K562 (cell line): ENCODE measurements around the gene SDHAF1. TPM values are rescaled to one million over a fixed set of nuclear protein-coding genes. Genes with fewer than 3 reads are reported as not detected.

Experiments used
- ATAC-seq: fragments of 200-7000 bp; cut with Tn5 transposase; 3 replicates; pipeline ENCODE4 v1.9.1; 2020; ENCODE audit warnings: moderate library complexity
- BruUV-seq: library from RNA; stranded (reverse); fragments of 400-500 nt; replicated peaks from 2 replicates; lab custom pipeline; 2021; lab: Mats Ljungman, UMichigan
- CTCF ChIA-PET: fragments of 300-600 bp; formaldehyde crosslinking; extraction: SDS; loops from one replicate; lab custom pipeline; 2021; ENCODE audit warnings: low intra/inter-chr PET ratio; lab: Yijun Ruan, JAX
- POLR2A ChIA-PET: fragments of 300-600, 350-650 bp; sonication (Branson Sonifier 250); formaldehyde crosslinking; extraction: SDS; loops from one replicate; lab custom pipeline; 2021; ENCODE audit warnings: antibody characterized with exemption, inconsistent platforms; lab: Yijun Ruan, JAX
- DNase-seq, 4 experiments: peaks; one replicate each; pipeline versions ENCODE4 v3.0.0 to v3.0.0-alpha.2; 2011 to 2018; ENCODE audit warnings: low spot score in 3 of 4, mixed read lengths in 3 of 4; ENCODE audit errors: extremely low read depth in 1 of 4
- FAIRE-seq: peaks from 2 replicates; lab custom pipeline; 2011; peaks lifted over from hg19 to GRCh38; lab: Jason Lieb, UNC
- H2AFZ ChIP-seq: 2 replicates; pipeline ENCODE4 v1.6.0; 2011; ENCODE audit warnings: low read depth, low read length, control low read depth, inconsistent platforms
- H3K27ac ChIP-seq: fragments of 200-600 bp; 3 replicates; pipeline ENCODE4 v1.8.0; 2011; ENCODE audit warnings: low read depth, mild to moderate bottlenecking, control low read depth, inconsistent platforms, low read length, moderate library complexity, mixed read lengths; ENCODE audit errors: extremely low read depth
- H3K27me3 ChIP-seq, 2 experiments: fragments of 300-600 bp in 1 of 2; 2 replicates in 1 of 2; 3 replicates in 1 of 2; pipeline versions ENCODE4 v1.6.0 to v1.8.0; 2011; ENCODE audit warnings: inconsistent platforms in 2 of 2, low read length in 2 of 2, mild to moderate bottlenecking in 1 of 2, mixed read lengths in 1 of 2, moderate library complexity in 1 of 2; ENCODE audit not compliant: control insufficient read depth in 2 of 2, insufficient read depth in 2 of 2
- H3K36me3 ChIP-seq: fragments of 300-600 bp; 3 replicates; pipeline ENCODE4 v1.8.0; 2011; ENCODE audit warnings: mild to moderate bottlenecking, low read length, inconsistent platforms; ENCODE audit not compliant: control insufficient read depth, insufficient read depth
- H3K4me1 ChIP-seq, 2 experiments: fragments of 200-600 bp in 1 of 2; replicated peaks in 1 of 2; 2 replicates in 1 of 2; 3 replicates in 1 of 2; pipeline versions ENCODE4 v1.5.1 to v1.8.0; 2011; ENCODE audit warnings: inconsistent platforms in 2 of 2, low read length in 2 of 2, mild to moderate bottlenecking in 1 of 2, mixed read lengths in 1 of 2, moderate library complexity in 1 of 2; ENCODE audit not compliant: control insufficient read depth in 2 of 2, insufficient read depth in 2 of 2
- H3K4me2 ChIP-seq: 2 replicates; pipeline ENCODE4 v1.6.1; 2011; ENCODE audit warnings: low read length, control low read depth, inconsistent platforms, mixed read lengths; ENCODE audit not compliant: insufficient read depth
- H3K4me3 ChIP-seq: fragments of 200-600 bp; sonication (generic), shearing (Covaris generic); 2 replicates; pipeline ENCODE4 v1.5.1; 2016; ENCODE audit warnings: control low read depth, inconsistent platforms
- H3K79me2 ChIP-seq: fragments of 200-600 bp; 3 replicates; pipeline ENCODE4 v1.8.0; 2011; ENCODE audit warnings: low read length, inconsistent platforms; ENCODE audit not compliant: control insufficient read depth, insufficient read depth
- H3K9ac ChIP-seq, 2 experiments: 2 replicates each; pipeline versions ENCODE4 v1.6.0 to v1.6.1; 2011; ENCODE audit warnings: low read depth in 2 of 2, low read length in 2 of 2, control low read depth in 1 of 2, inconsistent platforms in 1 of 2, mild to moderate bottlenecking in 1 of 2, mixed read lengths in 1 of 2; ENCODE audit not compliant: insufficient read depth in 1 of 2
- H3K9me1 ChIP-seq: one replicate; pipeline ENCODE4 v1.6.0; 2011; ENCODE audit warnings: inconsistent platforms, mild to moderate bottlenecking, low read length, moderate library complexity; ENCODE audit not compliant: control insufficient read depth, insufficient read depth
- H3K9me3 ChIP-seq: replicated peaks from 2 replicates; pipeline ENCODE4 v1.5.1; 2011; ENCODE audit warnings: low read depth, low read length, inconsistent platforms; ENCODE audit not compliant: control insufficient read depth, insufficient read depth
- H4K20me1 ChIP-seq: replicated peaks from 2 replicates; pipeline ENCODE4 v1.6.1; 2011; ENCODE audit warnings: low read length, inconsistent platforms, mixed read lengths; ENCODE audit not compliant: control insufficient read depth, insufficient read depth
- ARHGAP35 ChIP-seq: fragments of 450-650 bp; IDR thresholded peaks from 2 replicates; pipeline ENCODE4 v1.6.1; 2018; ENCODE audit not compliant: partially characterized antibody
- C11orf30 ChIP-seq: fragments of 450-650 bp; IDR thresholded peaks from 2 replicates; pipeline ENCODE4 v1.6.1; 2016; ENCODE audit warnings: low read depth, mild to moderate bottlenecking
- COPS2 ChIP-seq: fragments of 450-650 bp; conservative IDR thresholded peaks from 2 replicates; pipeline ENCODE4 v1.6.1; 2016; ENCODE audit warnings: mild to moderate bottlenecking, moderate library complexity
- ERF ChIP-seq: fragments of 450-650 bp; formaldehyde crosslinking; IDR thresholded peaks from 2 replicates; pipeline ENCODE4 v1.4.0; 2020; ENCODE audit warnings: mild to moderate bottlenecking, mixed read lengths
- ETV1 ChIP-seq: fragments of 450-650 bp; conservative IDR thresholded peaks from 2 replicates; pipeline ENCODE4 v1.6.1; 2016; ENCODE audit warnings: missing genetic modification characterization, control low read depth, low read depth, missing compliant biosample characterization
- MAFF ChIP-seq: IDR thresholded peaks from 2 replicates; pipeline ENCODE4 v1.6.1; 2012; ENCODE audit warnings: low read length, improper control_type of control experiment
- NKRF ChIP-seq: fragments of 450-650 bp; IDR thresholded peaks from 2 replicates; pipeline ENCODE4 v1.6.1; 2016; ENCODE audit warnings: borderline replicate concordance
- PCBP1 ChIP-seq: fragments of 200-400 bp; formaldehyde crosslinking; IDR thresholded peaks from 2 replicates; pipeline ENCODE4 v1.6.1; 2018; ENCODE audit warnings: mild to moderate bottlenecking, low read depth, low read length; ENCODE audit not compliant: poor library complexity, severe bottlenecking
- SREBF2 ChIP-seq: sonication (generic); formaldehyde crosslinking; IDR thresholded peaks from 2 replicates; pipeline ENCODE4 v1.4.0; 2020; ENCODE audit warnings: mild to moderate bottlenecking, missing genetic modification reagents
- SRF ChIP-seq, 2 experiments: fragments of 250-450, 450-650 bp in 1 of 2; sonication (Bioruptor Pico) in 1 of 2; sonication (generic) in 1 of 2; formaldehyde crosslinking; IDR thresholded peaks; 2 replicates each; pipeline versions ENCODE4 v1.5.0 to v1.5.1; 2020 to 2022; ENCODE audit warnings: mild to moderate bottlenecking in 1 of 2, missing genetic modification reagents in 1 of 2
- STAT5B ChIP-seq: fragments of 250-450 bp; sonication (Bioruptor Pico); IDR thresholded peaks from 2 replicates; pipeline ENCODE4 v1.8.0; 2021; ENCODE audit warnings: mild to moderate bottlenecking, inconsistent platforms
- TEAD4 ChIP-seq, 2 experiments: sonication (generic) in 1 of 2; formaldehyde crosslinking in 1 of 2; IDR thresholded peaks; 2 replicates each; pipeline versions ENCODE4 v1.6.1 to v1.8.0; 2012 to 2022; ENCODE audit warnings: borderline replicate concordance in 1 of 2, inconsistent platforms in 1 of 2, low read length in 1 of 2, mild to moderate bottlenecking in 1 of 2, missing genetic modification reagents in 1 of 2
- THRAP3 ChIP-seq: fragments of 450-650 bp; IDR thresholded peaks from 2 replicates; pipeline ENCODE4 v1.6.1; 2016; ENCODE audit warnings: mild to moderate bottlenecking, inconsistent platforms, borderline replicate concordance
- ZNF280A ChIP-seq: fragments of 450-650 bp; IDR thresholded peaks from 2 replicates; pipeline ENCODE4 v1.6.1; 2018; ENCODE audit warnings: mild to moderate bottlenecking, low read depth; ENCODE audit not compliant: partially characterized antibody
- ZNF561 ChIP-seq: fragments of 450-650 bp; formaldehyde crosslinking; conservative IDR thresholded peaks from 2 replicates; pipeline ENCODE4 v1.4.0; 2020; ENCODE audit warnings: mild to moderate bottlenecking, moderate library complexity
- ZNF695 ChIP-seq: fragments of 450-650 bp; formaldehyde crosslinking; IDR thresholded peaks from 2 replicates; pipeline ENCODE4 v1.4.0; 2020; ENCODE audit warnings: mild to moderate bottlenecking, moderate library complexity
- WGBS: fragments of 100-300 bp; shearing (Covaris generic); methylation state at CpG from one replicate; pipeline ENCODE4 v1.1.6; 2016; ENCODE audit warnings: low coverage, mixed read lengths; ENCODE audit not compliant: insufficient coverage; ENCODE audit errors: missing lambda C conversion rate; 5-methylcytosine and 5-hydroxymethylcytosine counted together
- in situ Hi-C: fragments of 300-500 bp; cut with MboI; formaldehyde crosslinking; loops from 4 replicates; pipeline ENCODE4 v1.15.0; 2018; ENCODE audit warnings: inconsistent platforms, mixed read lengths
- intact Hi-C: fragments of 100-400 bp; cut with micrococcal nuclease; formaldehyde crosslinking; loops from 2 replicates; pipeline ENCODE4 v1.14.2; 2022
- polyA plus RNA-seq, 8 experiments: library from polyadenylated mRNA; depleted of rRNA in 4 of 8; stranded (reverse) in 5 of 8; unstranded in 3 of 8; fragments of >200 nt; fragmentation: Nextera tagmentation in 2 of 8; fragmentation: Illumina TruSeq in 1 of 8; extraction: Ambion mirVana in 2 of 8; extraction: Trizol in 1 of 8; gene quantifications; 2 replicates each; pipeline versions ENCODE4 v1.2.1 to v1.2.3, GENCODE V29; 2011 to 2014; ENCODE audit warnings: inconsistent platforms in 1 of 8, missing spikeins in 1 of 8
- total RNA-seq, 7 experiments: library from RNA; depleted of rRNA in 6 of 7; stranded (reverse); fragments of >200 nt in 6 of 7; fragmentation: Illumina TruSeq in 2 of 7; extraction: Trizol in 2 of 7; gene quantifications; 2 replicates each; pipeline versions ENCODE4 v1.2.1 to v1.2.3, GENCODE V29; 2011 to 2021; ENCODE audit warnings: low replicate concordance in 1 of 7

The SDHAF1 gene
- total and polyA plus RNA-seq, 9 of the 15 experiments (the other 6 are each of a cell fraction or from before 2014, with no cell fraction given), result 0.42 to 55.7 (median 18.8) TPM

GRCh38 chr19:35946203-35946602 is 48.8 kb upstream of the SDHAF1 start (continued):
- no peak for TF ChIP-seq ZNF280A

GRCh38 chr19:35949131-35949530 is 45.9 kb upstream of the SDHAF1 start:
- intact Hi-C loops, result no loop called here
- 0% methylated on average over 1 of the region's 2 CpGs for WGBS
- H3K79me2 ChIP-seq, result no peaks in the 10 kb centered on the region
- no peak overlapping the region for H3K9ac ChIP-seq
- no peaks in the 10 kb centered on the region for H3K36me3 ChIP-seq
- no peak overlapping the region for H2AFZ ChIP-seq
- CTCF ChIA-PET, result interaction anchor here (0.7 kb wide), 1 partner anchor 107 kb away, joined by 3 read pairs; no protein-coding TSS in a partner anchor
- no peak overlapping the region for H3K27ac ChIP-seq
- BruUV-seq, result no TSS peak
- FAIRE-seq (no peak), ATAC-seq (no peak), DNase-seq (peak in 1 of 4 experiments; percentile 20)
- H3K4me3 ChIP-seq, result no peak overlapping the region
- peaks cover 0 to 10% of the 10 kb centered on the region in 2 experiments; a peak in 2 of 5 replicates for H3K4me1 ChIP-seq
- H3K9me1 ChIP-seq, result no peaks in the 10 kb centered on the region
- H3K4me2 ChIP-seq, result no peak overlapping the region
- POLR2A ChIA-PET, result interaction anchor here (0.6 to 0.9 kb wide), 4 partner anchors 99 to 493 kb away, joined by 3 read pairs; no protein-coding TSS in a partner anchor
- peaks cover 24 to 65% of the 10 kb centered on the region in 2 experiments for H3K27me3 ChIP-seq
- peaks cover 9% of the 10 kb centered on the region for H4K20me1 ChIP-seq
- in situ Hi-C loops, result no loop called here
- no peaks in the 10 kb centered on the region for H3K9me3 ChIP-seq
- TF ChIP-seq C11orf30 (no peak), SREBF2 (CRISPR knock-in tag) (no peak), MAFF (no peak), TEAD4 (IDR thresholded peaks at IDR 0.05; ENCODE audit: low read length) (no peak), TEAD4 (CRISPR knock-in tag; IDR thresholded peaks at IDR 0.05; ENCODE audit: borderline replicate concordance) (no peak), SRF (CRISPR knock-in tag; IDR thresholded peaks at IDR 0.05) (no peak), THRAP3 (no peak), ERF (no peak), NKRF (no peak), ZNF561 (CRISPR knock-in tag) (no peak), ZNF695 (no peak), ARHGAP35 (no peak), COPS2 (no peak), PCBP1 (no peak), STAT5B (no peak), ETV1 (tag) (no peak)
